Esophagus squamous epithelium (tissue), 4 donors: ENCODE results near the gene ERBB3.
"Not testable (repeated sequence)": the region's sequence is repeated elsewhere in the genome, so short reads cannot be mapped to it uniquely, and the experiment has no call there.

Source experiments
- POLR2A ChIP-seq, 4 donors: fragments of 450-650 bp; IDR thresholded peaks; one replicate each; pipeline ENCODE4 v1.6.1; 2017; ENCODE audit warnings: antibody characterized with exemption in 4 of 4, mild to moderate bottlenecking in 4 of 4, moderate library complexity in 3 of 4
- TF ChIP-seq, protein P1 (sequence below), 6 experiments: fragments of 450-650 bp in 4 of 6; fragments of 200-600 bp in 2 of 6; sonication (generic) in 2 of 6; IDR thresholded peaks; one replicate each; pipeline ENCODE4 v1.5.1; 2016 to 2019; ENCODE audit warnings: antibody characterized with exemption in 6 of 6, mild to moderate bottlenecking in 4 of 6, moderate library complexity in 4 of 6

DNA sequence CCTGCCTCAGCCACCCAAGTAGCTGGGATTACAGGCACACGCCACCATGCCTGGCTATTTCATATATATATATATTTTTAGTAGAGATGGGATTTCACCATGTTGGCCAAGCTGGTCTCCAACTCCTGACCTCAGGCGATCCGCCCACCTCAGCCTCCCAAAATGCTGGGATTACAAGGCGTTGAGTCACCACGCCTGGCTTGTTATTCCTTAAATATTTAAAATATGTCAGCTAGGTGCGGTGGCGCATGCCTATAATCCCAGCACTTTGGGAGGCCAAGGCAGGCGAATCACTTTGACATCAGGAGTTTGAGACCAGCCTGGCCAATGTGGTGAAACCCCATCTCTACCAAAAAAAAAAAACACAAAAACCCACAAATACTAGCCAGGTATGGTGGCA, 20.0 kb upstream of the ERBB3 start:
- not testable (repeated sequence) for TF ChIP-seq POLR2A (IDR thresholded peaks at IDR 0.05)
- TF ChIP-seq, protein P1, sequence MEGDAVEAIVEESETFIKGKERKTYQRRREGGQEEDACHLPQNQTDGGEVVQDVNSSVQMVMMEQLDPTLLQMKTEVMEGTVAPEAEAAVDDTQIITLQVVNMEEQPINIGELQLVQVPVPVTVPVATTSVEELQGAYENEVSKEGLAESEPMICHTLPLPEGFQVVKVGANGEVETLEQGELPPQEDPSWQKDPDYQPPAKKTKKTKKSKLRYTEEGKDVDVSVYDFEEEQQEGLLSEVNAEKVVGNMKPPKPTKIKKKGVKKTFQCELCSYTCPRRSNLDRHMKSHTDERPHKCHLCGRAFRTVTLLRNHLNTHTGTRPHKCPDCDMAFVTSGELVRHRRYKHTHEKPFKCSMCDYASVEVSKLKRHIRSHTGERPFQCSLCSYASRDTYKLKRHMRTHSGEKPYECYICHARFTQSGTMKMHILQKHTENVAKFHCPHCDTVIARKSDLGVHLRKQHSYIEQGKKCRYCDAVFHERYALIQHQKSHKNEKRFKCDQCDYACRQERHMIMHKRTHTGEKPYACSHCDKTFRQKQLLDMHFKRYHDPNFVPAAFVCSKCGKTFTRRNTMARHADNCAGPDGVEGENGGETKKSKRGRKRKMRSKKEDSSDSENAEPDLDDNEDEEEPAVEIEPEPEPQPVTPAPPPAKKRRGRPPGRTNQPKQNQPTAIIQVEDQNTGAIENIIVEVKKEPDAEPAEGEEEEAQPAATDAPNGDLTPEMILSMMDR (IDR thresholded peaks at IDR 0.05): not testable (repeated sequence)
